ENCODE results near the gene EXOC6B.

Gene EXOC6B

DNA sequence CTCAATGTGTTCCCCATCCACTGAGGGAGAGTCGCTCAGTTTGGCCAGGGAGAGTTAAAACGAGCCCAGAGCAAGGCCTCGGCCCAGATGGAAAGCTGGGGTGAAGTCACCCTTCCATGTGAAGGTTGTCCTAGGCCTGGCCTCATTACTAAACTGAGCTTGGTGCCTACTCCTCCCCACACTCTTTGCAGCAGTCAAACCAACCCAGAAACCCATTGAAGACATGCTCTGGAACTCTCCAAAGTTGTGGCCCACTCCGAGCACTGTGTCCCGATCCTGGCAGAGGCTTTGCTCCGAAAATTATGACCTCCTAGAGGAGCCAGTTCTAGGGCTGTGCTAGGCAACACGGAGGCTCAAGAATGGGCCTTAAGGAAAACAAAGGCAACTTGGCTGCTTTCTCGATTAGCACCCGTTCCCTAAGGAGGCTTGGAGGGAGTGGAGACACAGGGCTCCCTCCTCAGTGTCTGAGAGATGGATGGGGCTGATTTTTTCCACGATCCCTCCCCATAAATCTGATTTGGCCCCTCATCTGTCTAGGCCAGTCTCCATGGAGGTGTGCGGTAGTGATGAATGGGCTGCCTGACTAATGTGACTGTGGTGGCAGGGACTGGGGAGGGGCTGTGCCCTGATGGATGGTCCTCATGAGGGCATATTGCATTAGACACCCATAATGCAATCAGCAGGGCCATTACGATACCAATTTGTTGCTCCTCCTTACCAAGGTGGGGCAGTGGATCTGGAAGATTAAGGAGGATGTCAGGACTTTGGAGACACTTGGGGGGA, 666.4 kb downstream of the EXOC6B start:
- no peak for DNase-seq (ENCODE audit: low read depth)

DNA sequence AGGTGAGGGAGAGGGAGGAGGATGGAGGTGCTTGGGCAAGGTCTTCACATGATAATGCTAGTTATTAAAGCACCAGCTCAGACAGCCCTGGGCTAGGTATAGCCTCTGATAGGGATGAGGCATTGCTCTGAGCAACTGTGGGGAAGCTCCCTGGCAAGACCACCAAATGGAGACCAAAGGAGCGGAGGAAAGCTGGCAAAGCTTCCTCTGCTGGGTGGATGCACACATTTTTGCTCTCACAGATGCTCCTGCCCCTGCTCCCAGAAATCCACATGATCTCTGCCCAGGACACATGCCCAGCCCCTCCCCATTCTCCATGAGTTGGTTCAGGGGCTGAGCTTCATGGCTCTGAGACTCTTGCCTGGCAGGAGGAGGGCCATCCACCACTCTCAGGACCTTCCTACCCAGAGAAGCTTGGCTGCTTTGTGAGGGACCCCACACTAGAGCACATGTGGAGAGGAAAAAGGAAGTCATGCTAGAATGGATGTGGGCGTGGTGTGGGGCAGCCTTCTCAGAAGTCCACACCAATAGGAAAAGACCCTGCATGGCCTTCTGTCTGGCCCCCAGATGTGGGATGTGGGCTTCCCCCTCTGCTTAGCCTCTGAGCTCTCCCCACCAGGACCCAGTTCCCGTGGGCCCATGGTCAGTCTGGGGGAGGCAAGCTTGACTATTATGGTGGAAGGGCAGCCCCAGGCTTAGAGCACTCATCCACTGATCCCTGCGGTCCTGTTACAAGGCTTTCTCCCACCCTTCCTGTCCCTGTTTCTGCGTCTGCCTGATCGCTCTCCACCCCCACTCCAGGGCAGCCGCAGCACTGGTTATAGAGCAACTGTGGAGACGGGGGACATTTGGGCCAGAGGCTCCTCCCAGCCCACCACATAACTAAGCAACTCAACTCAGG, 667.7 kb downstream of the EXOC6B start:
- no peak for DNase-seq (ENCODE audit: low read depth)

DNA sequence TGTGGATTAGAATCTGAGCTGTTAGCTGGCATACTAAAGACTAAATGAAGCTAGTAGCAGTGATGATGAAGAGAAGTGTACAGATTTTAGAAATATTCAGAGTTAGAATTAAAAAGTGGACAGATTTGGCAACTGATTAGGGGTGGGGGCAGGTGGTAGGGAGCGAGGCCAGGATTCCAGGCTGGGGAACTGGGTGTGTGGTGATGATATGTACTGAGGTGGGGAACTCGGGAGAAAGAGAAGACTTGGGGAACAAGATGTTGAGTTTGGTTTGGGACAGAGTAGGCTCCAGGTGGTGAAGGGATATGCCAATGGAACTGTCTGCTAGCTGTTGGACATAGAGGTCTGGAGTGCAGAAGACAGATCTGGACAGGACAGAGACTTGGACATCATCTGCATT, 669.0 kb downstream of the EXOC6B start:
- DNase-seq (ENCODE audit: low read depth): no peak

DNA sequence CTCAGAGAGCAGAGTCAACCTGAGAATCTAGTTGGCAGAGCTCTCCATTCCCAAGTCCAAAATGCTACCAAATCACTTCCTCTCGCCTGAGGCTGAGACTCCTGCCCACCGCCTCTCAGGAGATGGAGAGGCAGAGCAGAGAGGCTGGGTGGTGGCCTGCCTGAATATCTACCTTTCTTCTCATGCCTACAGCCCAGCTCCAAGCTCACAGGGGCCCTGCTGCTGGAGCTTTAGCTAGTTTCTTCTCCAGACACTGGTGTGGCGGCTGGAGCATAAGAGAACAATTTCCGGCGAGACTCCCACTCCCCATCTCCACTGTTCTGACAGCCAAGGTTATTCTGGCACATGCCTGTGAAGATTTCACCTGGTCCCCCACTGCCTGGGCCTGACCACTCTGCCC, 670.1 kb downstream of the EXOC6B start:
- no peak for DNase-seq (ENCODE audit: low read depth)

DNA sequence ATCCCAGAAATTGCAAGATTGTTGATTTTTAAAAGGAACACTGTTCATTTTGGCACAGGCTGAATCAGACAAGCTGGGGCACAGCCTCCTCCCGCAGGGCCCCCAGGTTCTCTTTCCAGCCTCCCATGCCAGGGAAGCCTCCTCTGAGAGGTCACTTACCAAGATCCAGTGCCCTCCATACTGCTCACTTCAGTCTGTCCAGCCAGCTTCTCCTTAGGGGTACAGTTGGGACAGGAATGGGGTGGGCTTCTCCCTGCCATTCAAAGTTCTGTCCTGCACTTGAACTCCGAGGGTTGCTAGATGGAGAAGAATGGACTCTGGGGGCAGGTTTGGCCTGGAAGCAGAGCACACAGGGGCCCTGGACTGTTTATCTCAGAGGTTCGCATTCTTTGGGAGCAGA, 670.7 kb downstream of the EXOC6B start:
- no peak for DNase-seq (ENCODE audit: low read depth)

DNA sequence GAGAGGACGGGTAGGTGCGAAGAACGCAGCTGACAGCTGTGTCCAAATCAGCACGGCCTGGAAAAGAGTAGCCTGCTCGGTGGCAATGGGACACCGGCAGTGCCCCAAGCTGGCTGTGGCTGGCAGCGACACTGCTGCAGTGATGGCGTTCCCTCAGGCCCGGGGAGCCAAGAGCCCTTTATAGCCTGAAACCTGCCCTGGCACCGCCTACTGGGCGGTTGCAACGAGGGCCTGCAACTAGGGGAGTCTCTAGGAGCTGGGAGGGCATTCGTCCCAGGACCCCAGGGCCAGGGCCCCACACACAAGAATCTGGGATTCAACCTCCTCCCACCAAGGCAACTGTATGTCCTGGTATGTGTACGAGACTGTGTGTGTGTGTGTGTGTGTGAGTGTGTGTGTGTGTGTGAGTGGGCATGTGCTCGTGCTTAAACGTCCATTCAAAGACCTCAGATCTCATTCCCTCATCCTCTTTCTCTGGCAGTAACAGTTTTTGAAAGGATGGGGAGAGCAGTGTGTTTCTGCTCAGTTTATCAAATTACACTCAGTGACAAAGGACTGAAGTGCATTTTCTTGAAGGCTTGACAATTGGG, 671.4 kb downstream of the EXOC6B start:
- no peak for DNase-seq (ENCODE audit: low read depth)

DNA sequence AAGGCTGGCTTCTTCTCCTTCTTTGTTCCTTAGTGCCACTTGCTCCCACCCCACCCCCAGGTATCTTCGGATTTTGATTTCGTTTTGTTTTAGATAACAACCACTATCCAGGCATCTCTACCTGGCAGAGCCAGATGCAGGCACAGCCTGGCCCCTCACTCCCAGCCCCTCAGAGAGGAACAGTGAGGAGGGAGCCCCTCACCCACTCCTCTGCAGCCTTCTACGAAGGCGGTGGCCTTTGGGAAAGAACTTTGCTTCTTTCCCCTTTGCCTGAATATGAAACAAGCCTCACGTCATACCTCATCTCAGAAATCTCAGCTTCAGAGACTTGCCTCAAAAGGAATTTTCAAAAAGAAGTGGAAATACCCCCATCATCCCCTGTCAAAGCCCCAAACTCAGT, 671.9 kb downstream of the EXOC6B start:
- DNase-seq (ENCODE audit: low read depth): no peak

DNA sequence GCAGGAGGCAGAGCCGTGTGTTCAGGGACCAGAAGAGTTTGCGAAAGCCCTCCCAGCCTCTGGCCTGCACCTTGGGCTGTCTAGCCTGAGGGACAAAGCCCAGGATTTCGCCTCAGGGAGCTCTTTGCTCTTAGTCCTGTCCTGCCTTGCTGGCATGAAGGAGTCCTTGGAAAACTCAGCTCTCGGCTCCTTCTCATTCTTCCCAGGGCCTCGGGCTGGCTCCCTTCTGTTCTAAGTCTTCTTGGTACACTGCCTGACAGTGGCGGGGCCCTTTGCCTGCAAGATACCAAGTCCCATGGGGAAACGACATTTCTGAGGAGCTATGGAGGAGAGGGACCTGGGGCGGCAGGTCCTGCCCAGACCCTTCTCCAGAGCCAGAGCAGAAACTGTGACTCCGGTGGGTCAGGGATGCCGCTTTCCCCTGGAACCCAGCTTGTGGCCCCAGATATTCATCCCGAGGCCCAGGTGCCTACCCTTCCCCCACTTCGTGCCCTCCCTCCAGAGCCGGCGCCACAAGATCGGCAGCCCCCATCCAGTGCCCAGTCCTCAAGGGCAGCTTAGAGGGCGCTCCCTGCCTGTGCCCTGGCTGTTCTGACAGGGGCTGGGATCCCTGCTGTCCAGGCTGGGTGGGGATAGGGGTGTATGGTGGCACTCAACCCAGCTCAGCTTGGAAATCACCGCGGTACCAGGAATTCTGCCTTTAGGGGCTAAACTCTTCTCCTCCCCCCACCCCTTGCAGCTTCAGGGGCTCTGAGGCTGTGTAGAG, 672.6 kb downstream of the EXOC6B start:
- no peak for DNase-seq (ENCODE audit: low read depth)

DNA sequence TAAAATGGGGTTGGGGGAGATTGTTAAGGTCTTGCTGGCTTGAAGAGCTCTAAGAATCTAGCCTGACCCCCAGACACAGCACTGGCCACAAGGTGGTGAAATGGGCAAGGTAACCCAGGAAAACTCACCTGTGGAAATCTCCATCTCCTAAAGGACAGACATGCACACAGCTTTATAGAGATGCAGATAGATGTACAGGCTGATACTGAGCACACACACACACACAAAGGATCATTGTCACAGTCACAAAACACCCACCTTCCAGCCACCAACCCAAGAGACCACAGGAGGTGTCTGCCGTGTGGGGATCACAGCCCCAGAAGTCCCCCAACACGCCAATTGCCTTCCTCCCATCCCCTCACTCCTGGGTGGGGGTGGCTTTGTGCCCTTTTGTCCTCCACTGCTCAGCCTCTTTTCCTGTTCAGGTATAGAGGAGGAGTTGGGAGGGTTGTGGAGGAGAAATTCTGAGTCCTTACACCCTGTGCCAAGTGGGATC, 674.9 kb downstream of the EXOC6B start:
- DNase-seq (ENCODE audit: low read depth): no peak

DNA sequence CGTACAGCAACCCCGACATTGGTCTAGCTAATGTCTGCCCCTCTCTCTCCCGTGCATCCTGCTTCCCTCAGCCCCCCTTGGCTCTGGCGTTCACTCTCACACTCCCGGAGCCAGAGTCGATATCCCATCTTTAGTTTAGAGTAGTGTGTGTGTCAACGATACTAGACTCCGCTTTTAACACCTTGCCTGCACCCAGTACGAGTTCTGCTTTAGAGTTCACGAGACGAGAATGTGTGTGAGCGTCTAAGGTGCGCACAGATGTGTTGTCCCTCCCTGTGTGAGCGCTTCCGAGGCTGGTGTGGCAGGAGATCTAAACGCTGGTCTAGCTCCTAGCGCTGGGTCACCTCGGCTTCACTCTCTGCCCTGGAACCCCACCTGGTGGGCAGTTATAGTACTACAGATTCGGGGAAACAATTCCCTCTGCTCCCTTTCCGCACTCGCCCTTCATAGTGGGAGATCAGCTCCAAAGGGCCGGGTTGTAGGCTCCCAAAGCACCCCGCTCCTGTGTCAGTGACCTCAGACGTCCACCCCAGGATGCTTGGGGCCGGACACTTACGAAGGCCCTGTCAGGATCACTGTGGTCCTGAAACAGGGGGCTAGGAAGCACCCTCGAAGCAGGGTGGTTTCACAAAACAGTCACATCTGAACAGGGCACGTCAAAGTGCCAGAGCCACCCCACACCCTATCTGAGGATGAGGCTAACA, 675.5 kb downstream of the EXOC6B start:
- peak; percentile 58 for DNase-seq (ENCODE audit: low read depth)

DNA sequence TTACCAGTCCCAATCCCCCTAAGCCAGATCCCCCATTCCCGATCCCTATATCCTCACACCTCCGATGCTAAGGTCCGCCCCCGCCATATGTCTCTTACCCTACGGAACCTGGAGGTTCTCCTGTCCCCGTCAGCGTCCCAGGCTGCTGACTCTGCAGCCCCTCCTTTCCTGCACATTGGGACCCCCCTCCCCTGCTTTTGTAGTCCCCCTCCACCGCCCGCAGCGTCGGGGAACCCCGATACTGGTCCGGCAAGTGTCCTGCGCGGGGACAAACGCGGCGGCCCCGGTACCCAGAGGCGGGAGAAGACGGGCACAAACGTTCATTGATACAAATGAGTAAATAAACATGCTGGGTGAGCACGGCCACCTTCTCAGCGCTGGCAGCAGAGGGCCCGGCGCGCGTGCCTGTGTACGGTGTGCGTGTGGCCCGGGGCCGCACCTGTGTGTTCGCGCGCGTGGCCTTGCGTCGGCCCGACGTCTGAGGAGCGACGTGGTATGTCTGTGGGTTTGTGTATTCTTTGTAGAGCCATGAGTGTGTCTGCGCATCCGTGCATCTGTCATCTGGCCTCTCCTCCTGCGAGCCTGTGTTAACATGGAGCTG, 676.2 kb downstream of the EXOC6B start:
- no peak for DNase-seq (ENCODE audit: low read depth)

DNA sequence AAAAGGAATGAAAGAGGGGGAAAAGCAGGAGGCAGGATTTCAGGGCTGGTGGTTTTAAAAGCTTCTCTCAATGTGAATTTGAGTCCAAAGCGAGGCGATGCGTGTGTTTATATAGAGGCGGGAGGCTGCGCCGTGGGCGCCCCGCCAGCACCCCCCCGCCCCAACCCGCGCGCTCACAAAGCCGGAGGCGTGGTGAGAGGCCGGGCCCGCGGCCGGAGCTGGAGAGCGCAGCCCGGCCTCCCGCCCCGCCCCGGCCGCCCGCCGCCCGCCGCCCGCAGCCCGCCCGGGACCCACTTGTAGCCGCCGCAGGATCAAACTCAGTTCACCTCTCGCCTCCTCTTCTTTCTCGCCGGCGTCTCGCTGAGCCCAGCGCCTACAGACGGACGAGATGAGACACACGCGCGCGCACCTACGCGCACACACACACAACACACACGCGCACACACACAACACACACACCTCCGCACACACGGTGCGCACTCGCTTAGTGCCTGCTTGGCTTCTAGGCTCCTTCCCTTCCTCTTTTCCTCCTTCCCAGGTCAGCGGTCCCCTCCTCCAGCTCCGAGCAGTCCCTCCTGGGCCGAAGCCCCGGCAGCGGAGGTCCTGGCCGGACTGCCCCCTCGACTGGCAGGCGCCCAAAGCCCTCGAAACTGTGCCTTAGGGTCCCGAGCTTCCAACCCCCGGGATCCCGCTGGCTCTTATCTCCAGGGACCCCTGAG, 676.8 kb downstream of the EXOC6B start:
- DNase-seq (ENCODE audit: low read depth): no peak

DNA sequence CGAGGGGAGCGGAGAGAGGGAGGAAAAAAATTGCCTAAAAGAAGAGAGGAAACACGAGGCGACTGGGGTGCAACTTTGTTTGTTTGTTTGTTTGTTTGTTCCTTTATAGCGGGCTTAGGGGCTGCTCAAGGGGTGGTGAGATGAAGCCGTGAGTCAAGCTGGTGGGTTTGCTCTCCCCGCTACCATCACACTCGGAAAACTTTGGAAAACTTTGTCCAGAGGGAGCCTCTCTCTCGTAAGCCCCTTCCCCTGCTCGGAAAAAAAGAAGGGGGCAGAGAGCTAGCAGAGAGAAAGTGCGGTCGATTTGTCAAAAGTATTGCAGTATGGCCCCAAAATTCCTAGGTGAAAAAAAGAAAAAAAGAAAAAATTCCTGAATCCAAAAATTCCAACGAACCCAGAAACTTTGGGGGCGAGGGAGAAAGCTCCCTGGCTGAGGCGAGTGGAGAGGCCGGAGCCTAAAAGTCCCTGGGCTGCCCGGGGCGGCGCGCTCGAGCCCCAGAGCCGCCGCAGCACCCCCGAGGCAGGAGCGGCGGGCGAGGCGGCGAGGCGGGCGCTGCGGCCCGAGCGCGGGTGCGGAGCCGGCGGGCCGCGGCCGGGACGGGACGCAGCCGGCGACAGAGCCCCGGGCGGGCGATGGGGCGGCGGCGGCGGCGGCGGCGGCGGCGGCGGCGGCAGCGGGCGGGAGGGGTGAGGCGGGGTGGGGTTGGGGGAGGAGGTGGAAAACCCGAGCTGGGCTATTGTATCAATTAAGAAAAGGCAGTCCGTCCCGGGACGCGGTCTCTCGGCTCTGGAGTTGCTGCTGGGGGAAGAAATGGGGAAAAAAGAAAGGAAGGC, 677.6 kb downstream of the EXOC6B start:
- DNase-seq (ENCODE audit: low read depth): no peak

DNA sequence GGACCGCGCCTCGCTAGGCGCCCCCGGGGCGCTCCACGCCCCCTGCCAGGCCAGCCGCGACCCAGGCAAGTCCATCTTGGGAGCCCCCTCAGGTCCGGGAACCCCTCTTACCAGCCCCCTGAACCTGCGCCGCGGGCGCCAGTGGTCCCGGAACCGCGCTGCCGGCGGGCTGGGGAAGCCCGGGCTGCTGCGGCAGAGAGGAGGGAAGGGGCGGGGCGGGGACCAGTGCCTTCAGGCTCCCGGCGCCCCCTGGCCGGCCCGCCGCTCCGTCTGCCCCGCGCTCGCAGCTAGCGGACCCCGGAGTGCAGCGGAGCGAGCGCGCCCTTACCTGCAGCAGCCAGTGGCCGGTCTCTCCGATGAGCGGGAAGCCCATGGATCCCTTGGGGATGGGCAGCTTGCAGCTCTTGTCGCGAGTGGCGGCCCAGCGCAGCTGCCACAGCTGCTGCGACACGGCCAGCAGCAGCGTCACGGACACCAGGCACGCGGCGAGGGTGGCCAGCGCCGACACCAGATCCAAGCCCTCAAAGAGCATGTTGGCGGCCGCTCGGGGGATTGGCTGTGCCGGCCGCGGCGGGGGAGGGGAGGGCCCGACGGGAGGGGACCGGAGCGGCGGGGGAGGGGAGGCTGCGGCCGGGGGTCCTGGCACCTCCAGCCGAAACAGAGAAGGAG, 678.4 kb downstream of the EXOC6B start, which contains the start of gene CYP26B1:
CYP26B1 (minus strand) TSS at position 560 of the 669 bp plus-strand sequence; CDS start at position 532, 28 bp downstream.
- no peak for DNase-seq (ENCODE audit: low read depth)

DNA sequence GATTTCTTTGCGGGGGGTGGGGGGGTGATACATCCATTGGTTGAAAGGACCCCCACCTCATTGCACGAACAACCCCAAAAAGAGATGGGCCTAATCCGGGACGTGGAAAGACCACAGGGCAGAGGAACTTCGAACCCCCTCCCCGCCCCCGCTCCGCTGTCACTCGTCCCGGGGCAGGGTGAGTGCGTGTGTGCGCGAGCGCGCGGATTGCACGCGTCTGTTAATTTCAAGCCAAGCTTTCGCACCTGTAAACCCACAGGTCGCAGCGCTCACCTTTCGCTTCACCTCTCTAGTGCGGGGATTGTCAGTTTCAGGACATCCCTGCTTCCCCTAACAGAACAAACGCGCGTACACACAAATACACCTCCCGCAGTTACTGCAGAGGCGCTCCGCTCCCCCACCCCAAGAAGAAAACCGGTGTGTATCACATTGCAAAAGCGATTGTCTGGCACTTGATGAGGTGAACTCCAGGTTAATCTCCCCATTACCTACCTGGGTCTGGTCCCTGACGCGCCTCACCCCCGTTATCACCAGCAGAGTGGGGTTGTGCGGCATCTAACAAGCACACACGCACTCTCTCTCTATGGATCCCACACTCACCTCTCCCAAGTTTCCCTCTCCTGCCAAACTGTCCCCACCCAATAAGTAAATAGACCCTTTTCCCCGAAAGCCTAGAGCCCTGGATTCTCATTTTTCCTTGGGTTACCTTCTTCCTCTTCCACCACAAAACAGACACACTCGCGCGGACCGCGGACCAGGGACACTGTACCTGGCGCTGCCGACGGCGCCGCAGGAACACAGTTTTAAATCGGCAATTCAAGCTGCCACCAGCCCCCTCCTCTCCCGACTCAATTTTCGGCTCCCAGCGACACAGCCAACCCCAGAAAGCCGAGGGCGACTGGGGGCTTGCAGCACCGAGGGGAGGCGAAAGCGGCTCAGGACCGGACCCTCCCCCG, 679.2 kb downstream of the EXOC6B start:
- DNase-seq (ENCODE audit: low read depth): no peak

DNA sequence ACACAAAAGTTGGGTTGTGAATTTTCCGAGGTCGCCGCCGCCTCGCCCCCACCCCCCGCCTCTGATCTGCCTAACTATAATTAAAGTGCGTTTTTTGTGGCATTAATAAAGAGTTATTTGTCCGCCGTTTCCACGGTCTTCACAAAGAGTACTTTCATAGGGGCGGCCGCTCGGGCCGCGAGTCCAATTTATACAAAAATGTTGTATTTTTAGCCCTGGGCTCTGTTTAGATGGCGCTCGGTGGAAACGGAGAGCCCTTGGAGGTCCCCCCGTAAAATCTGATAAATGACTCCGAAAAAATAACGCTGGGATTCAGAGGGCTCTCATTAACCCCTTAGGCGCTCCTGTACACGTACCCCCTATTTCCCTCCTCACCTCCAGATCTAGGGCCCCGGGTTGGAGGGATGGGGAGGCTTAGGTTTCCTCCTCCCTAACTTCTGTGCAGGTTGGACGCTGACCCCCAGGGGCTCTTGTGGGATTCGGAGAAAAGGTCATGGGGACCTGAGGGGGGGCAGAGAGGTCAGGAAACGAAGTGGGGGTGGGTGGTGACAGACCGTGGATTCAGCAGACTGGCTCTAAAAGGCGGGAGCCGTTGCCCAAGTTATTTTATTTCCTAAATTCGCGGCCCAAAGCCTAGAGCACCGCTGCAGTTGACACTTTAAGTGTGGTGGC, 680.0 kb downstream of the EXOC6B start:
- DNase-seq (ENCODE audit: low read depth): no peak

DNA sequence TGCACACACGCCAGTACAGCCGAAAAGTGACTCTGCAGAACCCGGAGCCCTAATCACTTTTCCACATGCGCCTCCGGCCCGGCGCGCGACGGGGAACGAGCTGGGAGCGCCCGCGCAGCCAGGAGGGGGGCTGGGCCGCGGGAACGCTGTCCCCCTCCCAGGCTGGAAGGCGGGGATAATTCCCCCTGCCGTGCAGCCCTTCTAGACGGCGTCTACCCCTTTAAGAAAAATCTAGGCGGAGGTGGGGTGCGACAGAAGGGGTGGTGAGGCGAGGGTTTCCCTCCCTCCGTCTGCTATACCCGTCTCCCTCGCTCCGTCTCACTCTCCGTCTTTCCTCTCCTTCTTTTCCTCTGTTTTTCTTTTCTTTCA, 680.6 kb downstream of the EXOC6B start:
- no peak for DNase-seq (ENCODE audit: low read depth)

All from GM04504 (cell line).